Endothelial cell of umbilical vein (primary cell): Measurements from ENCODE around the gene RAB42.

Source experiments
- CTCF ChIP-seq, 2 donors: IDR thresholded peaks; 1 replicate in 1 of 2; 2 replicates in 1 of 2; pipeline ENCODE4 v1.5.1; 2011; ENCODE audit warnings: low read length in 2 of 2, mild to moderate bottlenecking in 2 of 2, moderate library complexity in 2 of 2, control low read depth in 1 of 2, inconsistent platforms in 1 of 2, low read depth in 1 of 2; ENCODE audit not compliant: insufficient read depth in 1 of 2; ENCODE audit errors: extremely low read depth in 1 of 2
- EZH2 ChIP-seq: IDR thresholded peaks from 2 replicates; pipeline ENCODE4 v1.6.1; 2012; ENCODE audit warnings: borderline replicate concordance, low read depth, mild to moderate bottlenecking, moderate library complexity, low read length, inconsistent platforms; ENCODE audit not compliant: severe bottlenecking
- FOS ChIP-seq: IDR thresholded peaks from 2 replicates; pipeline ENCODE4 v1.6.1; 2011; ENCODE audit warnings: mild to moderate bottlenecking, low read length, moderate library complexity, borderline replicate concordance; ENCODE audit not compliant: insufficient read depth
- GATA2 ChIP-seq: IDR thresholded peaks from 2 replicates; pipeline ENCODE4 v1.7.0; 2011; ENCODE audit warnings: low read depth, mild to moderate bottlenecking, moderate library complexity, mixed read lengths, low read length; ENCODE audit not compliant: insufficient read length, insufficient read depth
- MAX ChIP-seq: IDR thresholded peaks from 2 replicates; pipeline ENCODE4 v1.6.1; 2011; ENCODE audit not compliant: insufficient read depth, insufficient read length
- MYC ChIP-seq: IDR thresholded peaks from one replicate; pipeline ENCODE4 v1.6.1; 2011; ENCODE audit warnings: mild to moderate bottlenecking, low read depth, low read length
- POLR2A ChIP-seq: IDR thresholded peaks from 2 replicates; pipeline ENCODE4 v1.6.1; 2012; ENCODE audit warnings: low read depth, mild to moderate bottlenecking, control low read depth, low read length
- POLR2AphosphoS5 ChIP-seq: IDR thresholded peaks from 2 replicates; pipeline ENCODE4 v1.6.1; 2012; ENCODE audit warnings: low read depth, mild to moderate bottlenecking, control low read depth, low read length, moderate library complexity; ENCODE audit not compliant: insufficient read depth

GRCh38 chr1:28552758-28553663 is 39.1 kb upstream of the RAB42 start, which contains the start of gene TRNAU1AP:
- TF ChIP-seq POLR2A (peak; percentile 86), POLR2AphosphoS5 (peak; percentile 90), CTCF (IDR thresholded peaks at IDR 0.05; ENCODE audit: extremely low read depth in 1 of 2, insufficient read depth in 1 of 2, low read depth in 1 of 2, low read length in 2 of 2) (no peak), FOS (no peak), GATA2 (no peak), MAX (peak; percentile 26), MYC (no peak), EZH2 (no peak)
